ENCODE data around the gene SPTLC1. TPM values are rescaled to one million over a fixed set of nuclear protein-coding genes. Genes with fewer than 3 reads are reported as not detected.
"Not testable (repeated sequence)": the region's sequence is repeated elsewhere in the genome, so short reads cannot be mapped to it uniquely, and the experiment has no call there.

The SPTLC1 gene
- total and polyA plus RNA-seq, 11 donors: 10.6 to 41.0 (median 22.1) TPM

DNA sequence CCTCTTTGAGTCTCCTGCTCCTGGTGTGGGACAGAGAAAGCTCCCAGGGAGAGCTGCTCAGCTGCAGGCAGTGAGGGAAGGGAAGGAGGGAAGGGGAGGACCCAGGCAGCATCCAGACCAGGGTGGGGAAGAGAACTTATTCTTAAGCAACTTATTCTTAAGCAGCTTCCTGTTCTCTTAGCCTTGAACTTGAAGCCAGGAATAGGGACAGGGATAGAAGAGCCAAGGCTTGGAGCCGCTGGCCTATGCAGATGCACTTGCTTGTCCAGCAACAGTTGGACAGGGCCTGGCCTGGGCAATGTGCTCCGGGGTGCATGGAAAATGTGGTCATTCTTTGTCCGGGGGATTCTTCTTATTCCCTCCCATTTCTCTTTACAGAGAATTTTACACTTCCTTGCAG is 31.4 kb upstream of the SPTLC1 start:
- H3K27ac ChIP-seq: peak overlapping the region in 10 of 12 donors; percentile 5 to 79 (median 60)
- ATAC-seq (peak; percentile 33 to 51 (median 48)), DNase-seq (no peak)
- no peak for TF ChIP-seq POLR2A (IDR thresholded peaks at IDR 0.05)
- TF ChIP-seq, protein P1, sequence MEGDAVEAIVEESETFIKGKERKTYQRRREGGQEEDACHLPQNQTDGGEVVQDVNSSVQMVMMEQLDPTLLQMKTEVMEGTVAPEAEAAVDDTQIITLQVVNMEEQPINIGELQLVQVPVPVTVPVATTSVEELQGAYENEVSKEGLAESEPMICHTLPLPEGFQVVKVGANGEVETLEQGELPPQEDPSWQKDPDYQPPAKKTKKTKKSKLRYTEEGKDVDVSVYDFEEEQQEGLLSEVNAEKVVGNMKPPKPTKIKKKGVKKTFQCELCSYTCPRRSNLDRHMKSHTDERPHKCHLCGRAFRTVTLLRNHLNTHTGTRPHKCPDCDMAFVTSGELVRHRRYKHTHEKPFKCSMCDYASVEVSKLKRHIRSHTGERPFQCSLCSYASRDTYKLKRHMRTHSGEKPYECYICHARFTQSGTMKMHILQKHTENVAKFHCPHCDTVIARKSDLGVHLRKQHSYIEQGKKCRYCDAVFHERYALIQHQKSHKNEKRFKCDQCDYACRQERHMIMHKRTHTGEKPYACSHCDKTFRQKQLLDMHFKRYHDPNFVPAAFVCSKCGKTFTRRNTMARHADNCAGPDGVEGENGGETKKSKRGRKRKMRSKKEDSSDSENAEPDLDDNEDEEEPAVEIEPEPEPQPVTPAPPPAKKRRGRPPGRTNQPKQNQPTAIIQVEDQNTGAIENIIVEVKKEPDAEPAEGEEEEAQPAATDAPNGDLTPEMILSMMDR (IDR thresholded peaks at IDR 0.05): no peak
- peaks cover 0 to 3% (median 2%) of the 10 kb centered on the region in 9 donors for H3K27me3 ChIP-seq
- H3K36me3 ChIP-seq: no peaks in the 10 kb centered on the region
- H3K4me3 ChIP-seq: peak overlapping the region in 2 of 12 donors; percentile 12 to 19
- intact Hi-C loops (cut with DNase I): loop anchor here in 5 of 10 donors (10.0 kb wide), 5 partner anchors 88 to 648 kb away; partner anchors contain the start of gene IARS1 (in 1 of the 5)
- peaks cover 0 to 23% (median 10%) of the 10 kb centered on the region in 12 donors for H3K4me1 ChIP-seq
- 25 to 54% (median 43%) methylated on average over 3 of the region's 3 CpGs for WGBS, 4 donors
- no peaks in the 10 kb centered on the region for H3K9me3 ChIP-seq

DNA sequence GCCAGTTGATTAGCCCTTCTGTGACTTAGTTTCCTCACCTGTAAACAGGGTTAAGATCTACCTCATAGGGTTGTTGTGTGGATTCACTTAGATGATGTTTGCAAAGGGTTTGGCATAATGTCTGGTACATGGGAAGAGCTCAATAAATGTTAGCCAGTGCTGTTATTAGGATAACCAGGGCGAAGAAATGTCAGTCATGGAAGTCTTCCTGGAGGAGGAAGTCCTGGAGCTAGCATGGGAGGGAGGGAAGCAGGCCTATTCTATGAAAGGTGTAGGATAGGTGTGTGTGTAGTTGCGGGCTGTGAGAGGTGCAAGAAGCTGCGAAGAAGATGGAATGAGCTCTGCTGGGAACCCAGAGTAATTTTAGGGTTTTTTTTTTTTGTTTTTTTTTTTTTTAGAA is 30.6 kb upstream of the SPTLC1 start:
- not testable (repeated sequence) for H3K36me3 ChIP-seq, H3K9me3 ChIP-seq, DNase-seq, ATAC-seq, H3K4me3 ChIP-seq
- Histone ChIP-seq H3K27ac (peak overlapping the region in 3 of 12 donors; percentile 58 to 79 (median 67)), H3K27me3 (peaks cover 2 to 11% (median 5%) of the 10 kb centered on the region in 9 donors), H3K4me1 (peaks cover 0 to 27% (median 15%) of the 10 kb centered on the region in 12 donors)
- intact Hi-C loops (cut with DNase I): loop anchor here in 5 of 10 donors (10.0 kb wide), 5 partner anchors 89 to 649 kb away; partner anchors contain the start of gene IARS1 (in 1 of the 5)
- 94 to 96% (median 95%) methylated on average over 3 of the region's 3 CpGs for WGBS, 4 donors

DNA sequence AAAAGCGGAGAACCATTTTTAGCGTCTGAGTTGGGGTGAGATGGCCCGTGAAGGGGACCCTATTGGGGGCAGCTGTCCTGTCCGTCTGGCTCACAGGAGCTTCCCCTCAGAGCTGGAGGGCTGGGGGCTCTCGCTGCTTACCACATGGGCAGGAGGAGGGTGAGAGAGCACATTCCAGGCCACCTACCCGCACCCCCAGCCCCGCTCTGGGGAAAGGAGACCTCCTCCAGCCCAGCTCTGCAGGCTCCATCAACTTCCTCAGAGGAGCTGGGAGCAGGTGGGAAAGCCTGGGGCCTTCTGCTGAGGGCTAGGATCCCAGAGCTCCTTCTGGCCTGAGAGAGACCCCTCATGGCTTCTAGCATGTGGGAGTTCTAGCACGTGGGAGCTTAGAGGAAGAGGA is 27.1 kb upstream of the SPTLC1 start:
- H3K36me3 ChIP-seq: no peaks in the 10 kb centered on the region
- DNase-seq (no peak), ATAC-seq (no peak)
- no peak for TF ChIP-seq POLR2A (IDR thresholded peaks at IDR 0.05)
- TF ChIP-seq, protein P1 (IDR thresholded peaks at IDR 0.05): no peak
- no peak overlapping the region for H3K4me3 ChIP-seq
- H3K27ac ChIP-seq: no peak overlapping the region
- H3K4me1 ChIP-seq: peaks cover 0 to 31% (median 18%) of the 10 kb centered on the region in 12 donors
- no peaks in the 10 kb centered on the region for H3K9me3 ChIP-seq
- peaks cover 4 to 17% (median 7%) of the 10 kb centered on the region in 9 donors for H3K27me3 ChIP-seq
- intact Hi-C loops (cut with DNase I): loop anchor here in 7 of 10 donors (5.0 to 10.0 kb wide), 9 partner anchors 92 to 652 kb away; partner anchors contain the start of gene IARS1 (in 1 of the 7)
- WGBS, 4 donors: 70 to 84% (median 76%) methylated on average over 5 to 8 of the region's 8 CpGs

DNA sequence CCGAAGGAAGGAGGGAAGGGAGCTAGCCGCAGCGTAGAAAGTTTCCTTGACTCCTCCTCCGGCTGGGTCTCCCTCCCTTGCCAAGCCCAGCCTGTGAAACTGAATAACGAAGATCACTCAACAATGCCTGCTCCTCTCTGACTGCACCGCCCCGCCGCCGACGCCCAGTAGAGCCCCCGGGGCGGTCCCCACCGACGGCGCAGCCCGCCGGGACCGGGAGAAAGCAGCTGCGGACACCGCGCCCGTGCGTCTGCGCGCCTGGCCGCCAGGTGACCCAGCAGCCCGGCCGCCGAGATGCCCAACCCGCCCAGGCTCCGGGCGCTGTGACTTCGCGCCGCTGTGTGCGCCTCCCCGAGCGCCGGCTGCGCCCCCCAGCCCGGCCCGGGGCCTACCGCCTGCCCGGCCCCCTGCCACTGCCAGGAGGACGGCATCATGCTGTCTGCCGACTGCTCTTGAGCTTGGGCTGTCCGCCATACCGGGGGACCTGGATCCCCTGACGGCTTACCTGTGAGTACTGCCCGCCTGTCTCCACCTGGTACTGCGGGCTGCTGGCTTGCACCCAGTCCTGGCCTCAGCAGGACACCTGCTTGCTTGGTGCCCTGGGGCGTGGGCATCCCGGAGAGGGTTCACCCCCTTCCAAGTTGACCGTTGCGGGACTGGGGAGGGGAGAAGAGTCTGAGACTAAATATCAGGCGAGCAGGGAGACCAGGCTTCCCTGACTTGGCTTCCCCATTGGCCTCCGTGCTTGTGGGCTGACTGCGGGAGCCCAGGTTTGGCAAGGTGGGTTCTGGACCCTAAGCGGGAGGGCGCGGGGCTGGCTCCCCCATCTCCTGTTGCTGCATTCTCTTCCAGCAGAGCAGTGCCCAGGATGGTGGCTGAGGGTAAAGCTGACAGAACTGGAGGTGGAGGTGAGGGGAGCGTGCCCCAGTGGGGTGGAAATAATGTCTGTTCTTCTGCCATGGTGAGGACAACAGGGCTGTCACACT is 26.2 kb upstream of the SPTLC1 start:
- Histone ChIP-seq H3K9me3 (no peaks in the 10 kb centered on the region), H3K27me3 (peaks cover 4 to 17% (median 7%) of the 10 kb centered on the region in 9 donors), H3K36me3 (no peaks in the 10 kb centered on the region), H3K27ac (peak overlapping the region in 2 of 12 donors; percentile 8 to 10), H3K4me1 (peaks cover 0 to 24% (median 11%) of the 10 kb centered on the region in 12 donors), H3K4me3 (peak overlapping the region in 11 of 12 donors; percentile 27 to 60 (median 43))
- ATAC-seq (peak in 3 of 4 donors; percentile 16 to 48 (median 33)), DNase-seq (no peak)
- no peak for TF ChIP-seq POLR2A (IDR thresholded peaks at IDR 0.05)
- TF ChIP-seq, protein P1 (IDR thresholded peaks at IDR 0.05): peak in 2 of 12 donors; percentile 15 to 25
- intact Hi-C loops (cut with DNase I): loop anchor here in 7 of 10 donors (2.0 to 10.0 kb wide), 10 partner anchors 93 to 653 kb away; partner anchors contain the start of gene IARS1 (in 1 of the 7)
- 15 to 37% (median 26%) methylated on average over 21 to 62 of the region's 62 CpGs for WGBS, 4 donors
